GM11168 (cell line): ENCODE results near the gene UBTFL1.
"Not testable (repeated sequence)": the region's sequence is repeated elsewhere in the genome, so short reads cannot be mapped to it uniquely, and the experiment has no call there.

Experiments used
- in situ Hi-C: fragments of 300-500 bp; cut with MboI; formaldehyde crosslinking; loops from one replicate; pipeline ENCODE4 v1.12.0; 2022; ENCODE audit warnings: low sequenced_read_pairs; ENCODE audit not compliant: unreplicated experiment

Gene UBTFL1

GRCh38 chr11:90085650-90086049 lies at the start of gene UBTFL1:
Gene UBTFL1 (plus strand): TSS chr11:90085950. CDS start chr11:90085950, 0 bp downstream.
- in situ Hi-C loops, result loop anchor here (10.0 kb wide), 1 partner anchor 331 kb away; no protein-coding TSS in a partner anchor

GRCh38 chr11:90051591-90052209 lies 34.0 kb upstream of the UBTFL1 start:
- in situ Hi-C loops, result not testable (repeated sequence)

DNA sequence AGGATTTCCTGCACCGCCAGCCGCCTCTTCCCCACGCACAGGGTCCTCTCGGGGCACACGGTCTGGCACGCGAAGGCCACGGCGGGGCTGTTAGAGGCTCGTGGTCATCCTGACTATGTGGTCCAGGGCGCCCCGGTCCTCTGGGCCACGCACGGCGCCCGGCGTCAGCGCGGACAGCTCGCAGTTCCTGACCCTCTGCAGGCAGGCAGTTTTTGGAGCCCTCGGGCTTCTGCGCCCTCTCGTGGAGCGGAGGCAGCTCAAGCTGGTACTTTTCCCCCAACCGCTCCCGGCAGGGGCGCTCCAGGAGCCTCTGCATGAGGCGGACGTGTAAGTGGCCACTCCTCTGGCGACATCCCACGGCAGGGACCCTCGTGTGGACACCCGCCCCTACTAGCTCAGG lies 33.4 kb upstream of the UBTFL1 start:
- in situ Hi-C loops, result not testable (repeated sequence)

- in situ Hi-C loops, result not testable (repeated sequence)
These were observed 32.2 kb upstream of the UBTFL1 start for GRCh38 chr11:90053545-90053944.

DNA sequence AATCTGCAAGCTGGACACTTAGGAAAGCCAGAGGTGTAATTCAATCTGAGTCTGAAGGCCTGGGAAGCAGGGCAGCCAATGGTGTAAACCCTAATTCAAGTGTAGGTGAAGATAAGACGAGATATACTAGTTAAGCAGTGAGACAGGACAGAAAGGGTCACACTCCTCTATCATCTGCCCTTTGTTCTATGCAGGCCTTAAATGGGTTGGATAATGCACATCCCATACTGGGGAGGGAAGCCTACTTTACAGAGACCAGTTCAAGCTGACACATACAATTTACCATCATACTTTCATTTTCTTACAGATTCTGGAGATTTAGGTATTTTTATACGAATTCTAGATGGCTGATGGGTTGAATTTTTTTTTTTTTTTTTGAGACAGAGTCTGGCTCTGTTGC lies 3.0 kb downstream of the UBTFL1 start:
- in situ Hi-C loops, result loop anchor here (10.0 kb wide), 1 partner anchor 334 kb away; no protein-coding TSS in a partner anchor

- in situ Hi-C loops, result not testable (repeated sequence)
These were observed 9.6 kb downstream of the UBTFL1 start for GRCh38 chr11:90095230-90095924.

DNA sequence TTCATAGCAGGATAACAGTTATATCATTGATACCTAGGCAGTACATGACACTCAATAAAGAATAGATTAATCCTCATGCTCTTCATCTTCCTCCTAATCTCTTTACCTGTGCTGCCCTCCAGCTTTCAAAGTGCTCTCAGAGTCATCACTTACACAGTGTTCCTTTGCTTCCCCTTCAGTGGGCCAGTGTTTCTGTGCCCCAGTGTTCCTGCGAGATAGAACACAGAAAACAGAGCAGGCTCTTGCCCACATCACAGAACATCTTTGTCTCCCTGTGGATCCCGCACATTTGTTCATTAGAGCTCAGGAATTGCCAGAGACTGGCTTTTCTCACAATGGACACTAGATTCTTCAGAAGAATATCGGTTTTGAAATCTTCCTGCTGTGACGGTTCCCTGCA lies 12.5 kb downstream of the UBTFL1 start:
- in situ Hi-C loops, result not testable (repeated sequence)

DNA sequence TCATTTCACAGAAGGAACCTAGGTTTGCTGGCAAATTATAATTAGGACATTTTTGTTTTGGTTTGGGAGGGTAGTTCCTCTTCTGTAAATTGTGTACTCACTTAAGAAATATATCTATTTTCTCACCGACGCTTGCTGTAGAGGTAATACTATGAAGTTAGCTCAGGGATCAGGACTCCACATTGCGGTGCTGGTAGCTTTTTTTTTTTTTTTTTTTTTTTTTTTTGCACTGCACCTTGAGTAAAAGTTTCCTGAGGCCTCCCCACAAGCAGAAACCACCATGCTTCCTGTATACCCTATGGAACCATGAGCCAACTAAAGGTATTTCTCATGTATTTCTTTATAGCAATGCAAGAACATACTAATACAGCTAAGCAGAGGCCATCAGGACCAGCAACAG lies 14.7 kb downstream of the UBTFL1 start:
- in situ Hi-C loops, result no loop called here

- in situ Hi-C loops, result no loop called here
These were observed 27.8 kb downstream of the UBTFL1 start for GRCh38 chr11:90113541-90113940.

DNA sequence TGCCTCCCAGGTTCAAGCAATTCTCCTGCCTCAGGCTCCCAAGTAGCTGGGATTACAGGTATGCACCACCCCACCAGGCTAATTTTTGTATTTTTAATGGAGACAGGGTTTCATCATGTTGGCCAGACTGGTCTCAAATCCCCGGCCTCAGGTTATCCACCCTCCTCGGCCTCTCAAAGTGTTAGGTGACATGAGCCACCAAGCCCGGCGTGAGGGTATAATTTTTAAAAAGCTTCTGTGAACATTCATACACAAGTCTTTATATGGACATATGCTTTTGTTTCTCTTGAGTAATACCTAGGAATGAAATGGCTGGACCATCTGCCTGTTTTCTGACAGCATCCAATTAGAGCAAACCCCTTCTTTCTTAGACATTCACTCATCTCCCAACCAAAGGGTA lies 34.4 kb downstream of the UBTFL1 start:
- in situ Hi-C loops, result no loop called here

GRCh38 chr11:90124371-90124770 lies 38.6 kb downstream of the UBTFL1 start:
- in situ Hi-C loops, result no loop called here

GRCh38 chr11:90124946-90125345 lies 39.2 kb downstream of the UBTFL1 start:
- in situ Hi-C loops, result no loop called here

DNA sequence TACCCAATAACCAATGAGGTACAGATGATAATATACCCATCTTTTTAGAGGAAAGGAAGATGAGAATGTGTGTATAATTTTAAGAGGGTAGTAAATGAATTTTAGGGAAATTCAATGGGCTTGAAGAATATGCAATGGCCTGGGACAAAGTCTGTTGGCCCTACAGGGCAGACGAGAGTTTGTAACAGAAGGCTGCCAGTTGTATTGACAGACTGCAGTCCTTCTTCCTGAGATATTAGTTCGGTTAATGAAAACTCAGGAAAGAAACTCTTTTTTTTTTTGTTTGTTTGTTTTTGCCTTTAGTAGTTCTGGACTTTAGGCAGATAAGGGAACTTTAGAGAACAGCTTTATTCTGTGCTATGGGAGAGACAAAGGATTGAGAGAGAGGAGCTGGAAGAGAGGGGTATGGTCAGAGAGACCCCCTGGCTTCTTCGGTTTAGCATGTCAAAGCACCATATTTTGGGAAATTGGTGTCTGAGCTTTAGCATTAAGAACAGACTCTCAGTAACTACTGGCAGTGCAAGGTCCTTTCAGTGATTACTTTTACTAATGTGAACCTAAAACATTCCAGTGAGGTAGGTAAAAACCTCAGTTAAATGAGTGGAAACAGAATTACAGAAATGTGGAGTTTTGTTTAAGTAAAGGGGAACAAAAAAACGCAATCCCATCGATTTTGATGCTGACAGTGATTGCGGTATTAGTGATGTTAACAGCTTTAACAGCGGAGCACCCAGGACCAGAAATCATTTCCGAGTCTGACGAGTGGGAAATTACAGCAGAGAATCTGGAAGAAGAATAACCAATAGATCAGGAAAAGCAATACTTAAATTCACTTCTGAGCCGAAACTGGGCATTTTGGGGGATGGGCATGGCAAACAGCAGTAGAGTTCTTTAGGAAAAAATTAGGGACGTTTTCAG lies 48.1 kb downstream of the UBTFL1 start:
- in situ Hi-C loops, result no loop called here

- in situ Hi-C loops, result no loop called here
These were observed 48.8 kb downstream of the UBTFL1 start, which contains the start of gene NAALAD2 for GRCh38 chr11:90134478-90135003. Gene NAALAD2 (plus strand): TSS chr11:90134663. CDS start chr11:90134759, 96 bp downstream.

DNA sequence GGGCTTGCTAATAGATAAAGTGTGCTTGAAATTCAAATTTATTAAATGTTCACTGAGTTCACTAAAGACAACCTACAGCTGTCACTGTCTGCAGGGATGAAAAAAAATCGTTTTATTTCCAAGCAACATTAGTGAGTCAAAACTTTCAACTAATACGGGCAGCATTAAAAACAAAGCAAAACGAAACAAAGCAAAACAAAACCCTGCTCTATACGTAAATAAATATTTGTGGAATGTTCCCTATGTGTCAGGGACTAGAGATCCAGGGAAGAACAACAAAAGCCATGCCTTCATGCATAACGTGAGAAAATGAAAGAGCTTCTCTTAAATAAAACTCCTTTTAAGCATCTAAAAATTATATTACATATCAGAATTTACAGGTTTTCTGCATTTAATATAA lies 49.3 kb downstream of the UBTFL1 start:
- in situ Hi-C loops, result no loop called here
